RPMI8226 (cell line): Measurements from ENCODE around the gene RPL18A.

Experiments
- DNase-seq: peaks from one replicate; pipeline ENCODE4 v3.0.0-alpha.2; 2015

Gene RPL18A

DNA sequence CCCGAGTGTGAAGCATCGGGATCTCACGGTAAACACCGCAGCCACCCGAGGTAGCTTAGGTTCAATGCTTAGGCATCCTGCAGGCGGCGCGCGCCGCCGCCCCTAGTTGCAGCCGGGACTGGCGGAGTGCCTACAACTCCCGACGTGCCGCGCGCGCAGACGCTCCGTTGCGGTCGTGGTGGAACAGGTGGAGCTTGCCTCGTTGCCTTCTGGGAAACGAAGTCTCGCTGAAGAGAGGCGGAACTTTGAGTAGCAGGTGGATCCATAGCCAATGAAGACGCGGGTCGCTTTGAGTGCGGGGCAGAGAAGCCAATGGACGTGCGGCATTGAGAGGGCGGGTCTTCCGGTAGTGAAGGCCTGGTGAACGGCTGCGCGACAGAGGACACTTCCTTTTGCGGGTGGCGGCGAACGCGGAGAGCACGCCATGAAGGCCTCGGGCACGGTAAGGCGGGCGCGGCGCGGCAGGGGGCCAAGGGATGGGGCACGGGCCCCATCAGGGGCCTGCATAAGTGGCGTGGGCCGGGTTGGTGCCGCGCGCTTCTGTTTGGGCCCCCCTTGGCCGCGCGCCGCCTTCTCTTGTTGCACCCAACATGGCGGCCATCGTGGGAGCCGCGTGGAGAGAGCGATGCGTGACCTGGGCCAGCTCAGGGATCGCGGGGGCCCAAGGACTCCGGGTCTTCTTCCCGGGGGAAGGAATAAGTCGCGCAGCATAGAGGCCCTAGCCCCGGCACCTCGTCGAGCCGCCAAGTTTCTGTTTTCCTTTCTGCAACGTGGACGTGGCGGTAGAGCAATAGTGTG is at the start of gene RPL18A:
TSS of gene RPL18A (plus strand) at position 378 of the 798 bp plus-strand sequence. CDS start at position 425, 47 bp downstream.
- DNase-seq = peak; percentile 99

DNA sequence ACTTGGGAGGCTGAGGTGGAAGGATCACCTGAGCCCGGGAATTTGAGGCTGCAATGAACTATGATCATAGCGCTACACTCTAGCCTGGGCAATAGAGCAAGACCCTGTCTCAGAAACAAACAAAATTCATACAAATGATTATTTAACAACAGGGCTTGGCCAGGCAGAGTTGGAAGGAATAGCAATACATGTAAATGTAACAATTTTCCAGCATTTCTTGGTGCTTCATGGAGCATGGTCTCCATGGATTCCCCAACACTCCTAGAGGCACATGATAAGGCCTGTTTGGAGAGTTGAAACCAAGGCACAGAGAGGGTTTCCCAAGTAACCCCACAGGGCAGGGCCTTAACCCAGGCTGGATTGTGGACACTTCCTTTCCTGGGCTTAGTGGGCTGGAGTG is 48.6 kb upstream of the RPL18A start:
- no peak for DNase-seq

DNA sequence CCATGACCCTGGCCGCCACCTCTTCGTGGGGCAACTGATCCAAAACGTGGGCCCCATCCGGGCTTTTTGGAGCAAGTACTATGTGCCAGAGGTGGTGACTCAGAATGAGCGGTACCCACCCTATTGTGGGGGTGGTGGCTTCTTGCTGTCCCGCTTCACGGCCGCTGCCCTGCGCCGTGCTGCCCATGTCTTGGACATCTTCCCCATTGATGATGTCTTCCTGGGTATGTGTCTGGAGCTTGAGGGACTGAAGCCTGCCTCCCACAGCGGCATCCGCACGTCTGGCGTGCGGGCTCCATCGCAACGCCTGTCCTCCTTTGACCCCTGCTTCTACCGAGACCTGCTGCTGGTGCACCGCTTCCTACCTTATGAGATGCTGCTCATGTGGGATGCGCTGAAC is 48.0 kb upstream of the RPL18A start:
- no peak for DNase-seq

DNA sequence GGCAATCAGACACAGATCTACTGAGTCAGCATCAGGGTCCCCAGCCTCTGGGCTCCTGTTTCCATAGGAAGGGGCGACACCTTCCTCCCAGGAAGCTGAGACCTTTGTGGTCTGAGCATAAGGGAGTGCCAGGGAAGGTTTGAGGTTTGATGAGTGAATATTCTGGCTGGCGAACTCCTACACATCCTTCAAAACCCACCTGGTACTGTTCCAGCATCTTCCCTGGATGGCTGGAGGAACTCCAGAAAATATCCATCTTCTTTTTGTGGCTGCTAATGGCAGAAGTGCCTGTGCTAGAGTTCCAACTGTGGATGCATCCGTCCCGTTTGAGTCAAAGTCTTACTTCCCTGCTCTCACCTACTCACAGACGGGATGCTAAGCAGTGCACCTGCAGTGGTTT is 47.6 kb upstream of the RPL18A start:
- DNase-seq = no peak

DNA sequence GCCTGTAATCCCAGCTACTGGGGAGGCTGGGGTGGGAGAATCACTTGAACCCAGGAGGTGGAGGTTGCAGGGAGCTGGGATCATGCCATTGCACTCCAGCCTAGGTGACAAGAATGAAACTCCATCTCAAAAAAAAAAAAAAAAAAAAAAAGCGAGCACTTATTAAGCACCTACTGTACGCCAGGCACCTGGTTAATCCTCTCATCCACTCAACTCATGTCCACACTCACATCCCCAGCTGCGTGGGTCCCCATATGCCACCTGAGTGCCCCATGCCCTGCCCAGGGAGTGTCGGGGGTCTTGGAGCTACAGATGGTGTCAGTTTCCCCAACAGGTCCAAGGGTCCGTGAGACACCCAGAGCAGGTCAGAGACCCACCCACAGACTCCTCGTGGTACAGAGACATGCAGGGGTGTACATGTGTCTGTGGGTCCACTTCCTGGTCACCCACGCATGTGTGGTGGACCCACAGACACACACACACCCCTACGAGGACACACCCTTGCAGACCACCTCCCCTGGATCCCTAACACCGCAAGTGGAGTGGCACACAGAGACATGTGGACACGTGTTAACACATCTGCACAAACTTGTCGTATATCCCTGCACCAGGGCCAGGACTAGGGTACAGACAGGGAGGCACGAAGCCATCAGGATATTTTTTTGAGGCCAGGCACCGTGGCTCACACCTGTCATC is 41.9 kb upstream of the RPL18A start:
- no peak for DNase-seq

DNA sequence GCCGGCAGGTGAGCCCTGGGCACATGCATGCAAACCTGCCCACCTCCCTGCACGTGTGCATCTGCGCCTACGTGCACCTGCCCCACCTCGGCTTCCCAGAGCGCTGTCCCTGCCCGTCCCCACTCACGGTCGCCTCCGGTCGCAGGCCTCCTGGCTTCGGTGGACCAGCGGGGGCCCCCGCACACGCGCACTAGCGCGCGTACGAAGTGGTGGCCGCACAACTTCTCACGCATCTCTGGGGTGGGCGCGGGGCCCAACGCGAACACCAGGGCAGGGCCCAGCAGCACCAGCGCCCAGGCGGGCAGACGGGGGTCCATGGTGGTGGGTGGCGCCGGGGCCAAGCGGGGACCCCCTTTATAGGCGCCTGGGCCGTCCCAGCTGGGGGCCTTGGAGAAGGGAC is 38.5 kb upstream of the RPL18A start, which contains the start of gene INSL3:
TSS of gene INSL3 (minus strand) at position 330 of the 400 bp plus-strand sequence. CDS start at position 317, 13 bp downstream.
- DNase-seq = no peak

DNA sequence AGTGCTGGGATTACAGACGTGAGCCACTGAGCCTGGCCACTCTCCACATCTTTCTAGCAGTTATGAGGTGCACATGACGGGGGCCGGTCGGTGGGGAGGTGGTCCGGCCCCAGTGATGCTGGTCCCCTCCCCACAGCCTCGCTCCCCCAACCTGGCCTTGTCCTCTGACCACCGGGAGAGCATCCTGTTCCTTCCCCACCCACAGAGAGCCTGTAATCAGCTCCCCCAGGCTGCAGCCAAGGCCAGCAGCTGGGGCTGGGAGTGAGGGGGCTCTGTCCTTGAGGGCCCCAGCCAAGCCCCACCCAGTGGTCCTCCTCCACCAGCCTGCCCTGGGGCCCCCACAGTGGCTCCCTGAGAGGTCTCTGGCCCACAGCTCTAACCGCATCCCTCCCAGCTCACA is 35.4 kb upstream of the RPL18A start:
- no peak for DNase-seq

DNA sequence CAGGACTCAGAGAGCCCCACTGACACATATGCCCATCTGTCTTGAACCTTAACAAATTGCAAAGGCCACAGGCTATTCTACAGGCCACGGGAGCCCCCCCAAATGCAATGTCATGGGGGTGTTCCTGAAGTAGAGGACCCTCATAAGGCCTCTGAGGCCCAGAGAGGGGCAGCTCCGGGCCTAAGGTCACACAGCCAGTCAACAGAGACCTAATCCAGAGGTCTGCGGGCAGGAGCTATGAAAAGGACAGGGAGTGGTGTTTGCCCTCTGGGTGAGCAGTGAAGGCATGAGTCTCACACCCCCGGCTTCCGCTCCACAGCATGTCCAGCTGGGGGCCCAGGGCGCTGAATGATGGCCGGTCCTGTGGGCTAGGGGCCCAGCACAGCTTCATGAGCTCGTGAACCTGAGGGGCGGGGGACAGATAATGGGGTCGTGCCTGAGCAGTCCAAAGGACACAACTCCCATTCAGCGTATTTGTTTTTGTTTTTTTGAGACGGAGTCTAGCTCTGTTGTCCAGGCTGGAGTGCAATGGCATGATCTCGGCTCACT is 33.1 kb upstream of the RPL18A start:
- DNase-seq = no peak

DNA sequence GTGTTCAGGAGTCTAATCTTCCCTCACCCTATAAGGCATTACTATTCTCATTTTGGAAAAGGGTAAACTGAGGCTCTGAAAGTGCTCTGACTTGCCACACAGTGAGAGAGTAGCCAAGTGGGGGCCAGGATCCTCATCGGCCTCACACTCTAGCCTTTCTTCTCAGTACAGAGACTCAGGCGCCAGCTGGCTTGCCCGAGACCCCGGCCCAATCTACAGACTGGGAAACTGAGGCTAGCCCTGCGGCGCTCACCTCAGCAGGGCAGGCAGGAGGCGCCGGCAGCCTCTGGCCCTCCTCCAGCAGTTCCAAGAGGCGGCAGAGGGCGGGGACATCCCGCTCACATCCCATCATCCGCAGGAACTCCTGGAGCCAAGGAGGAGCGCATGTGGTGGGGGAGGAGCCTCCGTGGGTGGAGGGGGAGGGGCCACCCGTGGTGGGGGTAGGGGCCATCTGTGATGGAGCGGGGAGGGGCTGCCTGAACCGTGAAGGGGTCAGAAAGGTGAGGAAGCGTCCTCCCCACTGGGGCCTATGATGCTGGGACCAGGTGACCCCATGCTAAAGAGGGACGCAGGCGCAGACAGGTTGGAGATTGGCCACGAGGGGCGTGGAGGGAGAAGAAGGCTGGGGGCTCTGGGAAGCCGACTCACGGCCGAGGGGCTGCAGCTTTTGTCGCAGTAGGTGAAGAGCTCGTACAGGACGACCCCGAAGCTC is 29.7 kb upstream of the RPL18A start:
- DNase-seq = no peak

DNA sequence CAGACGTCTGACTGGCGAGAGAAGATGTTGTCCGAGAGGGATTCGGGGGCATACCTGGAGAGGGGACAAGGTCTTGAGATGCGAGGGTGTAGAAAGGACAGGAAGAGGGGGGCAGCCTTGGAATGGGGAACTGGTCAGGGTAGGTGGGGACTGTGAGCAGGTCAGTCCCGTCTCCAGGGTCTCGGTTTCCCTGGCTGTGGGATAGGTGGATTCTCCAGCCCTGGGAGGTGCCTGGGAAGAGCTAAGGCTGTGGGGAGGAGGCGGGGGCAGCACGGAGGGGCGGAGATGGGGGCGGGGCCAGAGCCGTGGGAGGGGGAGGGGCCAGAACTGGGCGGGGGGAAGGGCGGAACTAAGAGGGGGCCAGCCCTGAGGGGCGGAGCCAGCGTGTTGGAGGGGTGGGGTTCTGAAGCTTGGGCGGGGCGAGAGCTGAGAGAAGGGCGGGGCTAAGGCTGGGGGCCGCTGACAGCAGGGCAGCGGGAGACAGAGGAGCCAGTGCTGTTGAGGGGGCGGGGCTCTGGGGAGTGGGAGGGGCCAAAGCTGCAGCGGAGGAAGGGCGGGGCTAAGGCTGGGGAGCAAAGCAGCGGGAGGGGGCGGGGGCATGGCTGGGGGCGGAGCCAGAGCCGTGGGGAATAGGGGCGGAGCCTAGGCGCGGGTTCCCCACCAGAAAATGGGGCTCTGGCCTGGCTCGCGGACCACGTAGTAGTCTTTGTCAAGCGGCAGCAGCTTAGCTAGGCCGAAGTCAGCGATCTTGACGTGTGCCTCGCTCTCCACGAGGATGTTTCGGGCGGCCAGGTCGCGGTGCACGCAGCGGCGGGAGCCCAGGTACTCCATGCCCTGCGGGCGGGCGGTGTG is 28.9 kb upstream of the RPL18A start:
- no peak for DNase-seq

DNA sequence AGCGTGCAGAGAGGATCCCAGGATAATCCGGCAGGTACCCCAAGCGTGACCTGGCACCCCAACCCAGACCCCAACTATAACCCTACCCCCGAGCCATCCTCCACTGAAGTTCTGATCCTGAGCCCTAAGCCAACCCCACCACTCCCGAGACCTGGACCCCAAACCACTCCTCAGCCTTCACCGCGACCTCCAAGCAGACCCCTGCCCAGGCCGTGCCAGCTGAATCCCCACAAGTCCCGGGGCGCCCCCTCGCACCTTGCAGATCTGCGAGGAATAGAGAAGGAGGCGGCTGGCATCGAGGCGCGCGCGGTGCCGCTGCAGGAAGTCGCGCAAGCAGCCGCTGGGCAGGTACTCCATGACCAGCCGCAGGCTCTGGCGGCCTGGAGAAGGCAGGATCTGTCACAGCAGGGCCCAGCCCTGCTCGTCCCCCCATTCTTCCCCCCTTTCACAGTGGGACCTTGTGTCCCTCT is 28.3 kb upstream of the RPL18A start:
- DNase-seq = no peak

DNA sequence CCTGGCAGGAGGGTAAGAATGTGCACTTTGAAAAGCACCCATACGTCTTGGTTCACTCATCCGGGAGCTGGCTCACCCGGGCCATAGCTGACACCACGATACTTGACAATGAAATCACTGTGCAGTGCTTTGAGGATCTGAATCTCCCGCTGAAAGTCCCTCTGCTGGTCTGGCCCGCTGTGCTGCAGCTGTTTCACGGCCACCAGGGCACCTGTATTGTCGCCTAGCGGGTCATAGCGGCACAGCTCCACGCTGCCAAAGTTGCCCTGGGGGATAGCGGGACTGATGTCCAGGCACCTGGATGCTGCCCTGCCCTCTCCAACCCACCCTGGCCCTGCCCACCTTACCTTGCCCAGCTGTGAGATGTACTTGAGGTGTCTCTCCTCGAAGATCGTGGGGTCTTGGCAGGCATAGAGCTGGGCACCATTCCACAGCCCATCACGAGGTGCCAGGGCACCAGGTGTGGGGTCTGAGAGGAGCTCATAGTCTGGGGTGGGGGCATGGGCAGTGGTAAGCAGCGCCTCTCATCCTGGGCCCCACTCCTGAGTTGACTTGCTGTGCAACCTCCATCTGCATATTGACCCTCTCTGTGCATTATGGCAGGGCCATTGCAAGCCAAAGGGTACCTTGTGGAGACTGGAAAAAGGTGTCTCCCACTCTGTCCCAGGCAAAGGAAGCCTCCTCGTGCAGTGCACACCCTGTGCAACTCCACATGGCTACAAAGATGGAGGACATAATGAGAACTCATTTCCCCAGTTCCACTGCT is 27.1 kb upstream of the RPL18A start:
- DNase-seq = no peak

DNA sequence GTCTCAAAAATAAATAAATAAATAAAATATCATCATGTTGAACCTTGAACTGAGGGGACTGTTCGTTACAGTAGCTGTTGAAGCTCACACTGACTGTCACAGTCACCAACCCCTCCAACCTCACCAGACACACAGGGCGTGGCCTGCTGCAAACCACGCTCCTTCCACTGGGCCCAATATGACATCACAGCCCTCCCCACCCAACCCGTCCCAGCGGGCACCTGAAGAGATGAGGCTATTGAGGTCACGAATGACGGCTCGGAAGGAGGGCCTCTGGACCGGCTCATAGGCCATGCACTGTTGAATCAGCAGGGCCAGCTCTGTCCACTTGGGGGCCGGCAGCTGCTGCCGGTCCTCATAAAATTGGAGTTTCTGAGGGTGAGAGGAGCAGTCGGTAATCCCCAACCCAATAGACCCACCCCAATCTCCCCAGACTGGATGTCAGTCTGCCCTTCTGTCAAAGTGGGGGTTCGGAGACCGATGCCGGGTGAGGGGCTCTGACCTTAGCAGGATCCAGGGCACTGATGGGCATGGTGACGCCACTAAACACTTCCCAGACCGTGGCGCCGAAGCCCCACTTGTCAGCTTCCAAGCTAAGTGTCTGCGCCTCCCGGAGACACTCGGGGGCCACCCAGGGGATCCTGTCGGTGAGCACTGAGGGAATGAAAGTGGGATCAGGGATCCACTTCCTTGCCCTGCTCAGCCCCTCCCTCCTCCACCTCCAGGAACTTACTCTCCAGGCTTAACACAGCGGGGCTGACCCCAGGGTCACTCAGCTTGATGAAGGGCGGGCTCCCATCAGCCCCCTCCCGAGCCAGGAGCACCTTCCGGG is 25.1 kb upstream of the RPL18A start:
- no peak for DNase-seq

DNA sequence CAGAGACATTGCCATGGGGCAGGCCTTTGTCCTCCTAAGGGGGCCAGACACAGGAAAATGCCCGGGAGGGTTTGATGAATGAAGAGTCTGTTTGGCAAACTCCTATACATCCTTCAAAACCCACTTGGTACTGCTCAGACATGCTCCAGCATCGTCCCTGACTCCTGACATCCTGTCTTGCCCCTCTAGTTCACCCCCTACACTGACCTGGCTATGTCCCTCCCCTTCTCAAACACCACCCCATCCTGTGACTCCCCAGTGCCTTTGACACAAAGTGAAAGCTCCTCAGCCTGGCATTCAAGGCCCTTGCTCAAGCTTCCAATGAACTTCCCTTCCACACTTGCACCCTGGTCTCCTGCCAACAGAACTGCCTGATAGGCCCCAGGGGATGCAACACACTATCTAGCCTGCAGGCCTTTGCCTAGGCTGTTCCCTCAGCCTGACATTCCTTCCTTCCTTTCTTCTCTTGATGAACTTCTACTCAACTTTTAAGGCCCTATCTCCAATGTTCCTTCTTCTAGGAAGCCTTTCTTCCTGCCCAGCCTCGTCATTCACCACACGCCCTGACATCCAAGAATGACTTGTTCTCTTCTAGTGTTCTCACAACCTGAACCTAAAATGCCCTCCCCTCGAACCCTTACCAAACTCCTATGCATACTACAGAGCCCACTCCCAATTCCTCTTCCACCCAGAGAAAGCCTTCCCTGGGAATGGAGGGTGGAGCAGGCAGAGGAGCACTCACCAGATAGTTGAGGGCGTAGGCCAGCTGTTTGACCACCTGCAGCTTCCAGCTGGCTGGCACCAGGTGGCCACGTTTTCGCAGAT is 24.3 kb upstream of the RPL18A start:
- DNase-seq = no peak

DNA sequence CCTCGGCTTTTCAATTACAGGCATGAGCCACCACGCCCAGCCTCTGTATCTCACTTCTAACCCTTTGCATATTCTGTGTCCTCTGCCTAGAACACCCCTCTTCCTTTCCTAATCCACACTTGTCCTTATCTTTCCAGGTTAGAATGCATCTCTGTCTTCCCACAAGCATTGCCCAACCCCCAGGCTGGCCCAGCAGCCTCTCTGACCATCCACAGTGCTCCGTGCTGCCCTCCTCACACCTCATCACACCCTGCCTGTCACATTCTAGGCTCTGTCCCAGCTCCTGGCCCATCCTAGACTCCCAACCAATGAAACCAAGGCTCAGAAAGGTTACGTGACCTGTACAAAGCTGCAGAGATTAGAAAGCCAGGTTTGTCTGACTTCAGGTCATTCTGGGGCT is 23.2 kb upstream of the RPL18A start:
- no peak for DNase-seq

DNA sequence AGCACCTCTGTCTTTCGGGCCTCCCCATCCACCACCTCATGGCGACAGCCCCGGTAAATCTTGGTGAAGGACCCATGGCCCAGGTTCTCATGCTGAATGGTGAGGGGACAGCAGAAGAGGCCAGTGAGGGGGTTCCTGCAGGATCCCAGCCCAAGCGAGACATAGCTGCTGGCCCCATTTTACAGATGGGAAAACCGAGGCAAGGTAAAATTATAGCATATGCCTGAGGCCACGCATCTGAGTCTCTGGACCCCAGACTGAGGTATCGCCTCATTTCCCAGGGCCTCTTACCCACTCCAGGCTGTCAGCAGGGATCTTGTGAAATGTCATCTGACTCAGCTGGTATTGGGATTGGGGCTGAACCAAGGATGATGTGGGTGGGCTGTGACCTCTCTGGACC is 21.7 kb upstream of the RPL18A start:
- no peak for DNase-seq

DNA sequence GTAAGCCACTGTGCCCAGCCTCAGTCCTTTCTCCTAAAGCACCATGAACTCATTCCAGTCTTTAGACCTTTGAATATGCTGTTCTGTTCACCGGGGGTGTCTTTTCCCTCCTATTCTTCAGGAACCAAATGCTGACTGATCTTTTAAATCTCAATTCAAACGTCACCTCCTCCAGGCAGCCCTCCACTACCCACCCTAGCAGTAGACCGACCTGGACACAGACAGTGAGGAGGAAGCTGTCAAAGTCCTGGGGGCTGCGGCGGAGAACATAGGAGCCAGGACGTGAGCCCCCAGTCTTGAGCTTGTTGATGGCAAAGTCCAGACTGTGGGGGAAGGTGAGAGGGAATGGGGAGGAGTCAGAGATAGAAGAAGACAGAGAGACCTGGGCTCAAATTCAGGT is 19.7 kb upstream of the RPL18A start:
- DNase-seq = no peak

DNA sequence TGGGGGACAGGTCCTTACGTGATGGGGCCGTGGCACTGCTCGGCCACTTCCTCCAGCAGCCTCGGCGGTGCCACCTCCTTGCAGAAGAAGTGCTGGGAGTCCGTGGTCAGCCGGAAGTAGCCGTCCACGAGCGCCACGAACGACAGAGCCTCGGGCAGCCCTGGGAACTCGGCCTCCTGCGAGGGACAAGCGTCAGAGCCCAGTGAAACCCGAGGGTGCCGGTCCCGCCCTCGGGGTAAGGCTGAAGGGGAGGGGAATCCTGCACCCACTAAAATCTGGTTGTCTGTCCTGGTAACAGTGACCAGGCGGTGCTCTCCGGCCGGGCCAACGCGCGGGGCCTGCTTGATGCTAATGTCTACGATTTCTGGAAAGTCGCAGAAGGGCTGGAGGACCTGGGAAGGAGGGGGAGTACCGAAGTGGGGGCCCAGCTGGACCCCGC is 18.3 kb upstream of the RPL18A start:
- DNase-seq = no peak

DNA sequence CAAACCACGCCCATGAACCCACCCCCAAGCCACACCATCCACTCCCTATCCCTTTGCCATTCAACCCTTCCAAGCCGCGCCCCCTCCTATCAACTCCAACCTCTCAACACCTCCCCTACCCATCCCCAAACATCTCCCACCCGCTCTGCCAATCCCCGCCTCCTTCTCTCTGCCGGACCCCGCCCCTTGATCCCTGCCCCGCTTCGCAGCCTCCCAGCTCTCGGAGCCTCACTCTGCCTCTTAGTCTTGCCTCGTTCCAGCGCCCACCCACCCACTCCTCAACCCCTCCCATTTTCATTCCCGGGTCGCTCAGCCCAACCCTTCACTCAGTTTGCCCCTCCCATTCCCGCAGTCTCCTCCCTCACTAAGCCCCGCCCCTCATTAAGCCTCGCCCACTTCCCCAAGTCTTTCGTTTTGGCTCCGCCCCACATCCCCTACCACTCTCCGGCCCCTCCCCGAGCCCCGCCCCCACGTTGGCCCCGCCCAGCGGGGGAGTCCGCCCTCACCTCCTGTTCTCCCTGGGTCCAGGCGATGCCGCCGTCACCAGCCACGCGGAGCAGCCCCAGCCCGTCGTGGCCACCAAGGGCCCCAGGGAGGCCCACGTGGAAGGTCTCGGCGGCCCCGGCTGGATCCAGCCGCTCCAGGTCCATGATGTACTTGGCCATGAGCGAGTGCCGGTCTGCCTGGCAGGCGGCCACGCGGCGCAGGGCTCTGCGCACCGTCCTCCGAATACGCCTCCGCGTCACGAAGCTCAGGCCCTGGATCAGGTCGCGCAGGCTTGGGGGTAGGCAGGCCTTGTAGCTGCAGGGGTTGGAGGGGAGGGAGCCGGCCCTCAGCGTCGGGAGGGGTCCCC is 17.7 kb upstream of the RPL18A start:
- DNase-seq = no peak
